Camera-type eye (tissue), 1 donor: Measurements from ENCODE around the gene ZNF485. TPM values are rescaled to one million over a fixed set of nuclear protein-coding genes. Genes with fewer than 3 reads are reported as not detected.

Source experiments
- total RNA-seq: library from RNA; depleted of rRNA; stranded (reverse); fragments of >200 nt; gene quantifications from one replicate; pipeline ENCODE4 v1.2.3, GENCODE V29; 2014

The ZNF485 gene
- total RNA-seq: 6.7 TPM

DNA sequence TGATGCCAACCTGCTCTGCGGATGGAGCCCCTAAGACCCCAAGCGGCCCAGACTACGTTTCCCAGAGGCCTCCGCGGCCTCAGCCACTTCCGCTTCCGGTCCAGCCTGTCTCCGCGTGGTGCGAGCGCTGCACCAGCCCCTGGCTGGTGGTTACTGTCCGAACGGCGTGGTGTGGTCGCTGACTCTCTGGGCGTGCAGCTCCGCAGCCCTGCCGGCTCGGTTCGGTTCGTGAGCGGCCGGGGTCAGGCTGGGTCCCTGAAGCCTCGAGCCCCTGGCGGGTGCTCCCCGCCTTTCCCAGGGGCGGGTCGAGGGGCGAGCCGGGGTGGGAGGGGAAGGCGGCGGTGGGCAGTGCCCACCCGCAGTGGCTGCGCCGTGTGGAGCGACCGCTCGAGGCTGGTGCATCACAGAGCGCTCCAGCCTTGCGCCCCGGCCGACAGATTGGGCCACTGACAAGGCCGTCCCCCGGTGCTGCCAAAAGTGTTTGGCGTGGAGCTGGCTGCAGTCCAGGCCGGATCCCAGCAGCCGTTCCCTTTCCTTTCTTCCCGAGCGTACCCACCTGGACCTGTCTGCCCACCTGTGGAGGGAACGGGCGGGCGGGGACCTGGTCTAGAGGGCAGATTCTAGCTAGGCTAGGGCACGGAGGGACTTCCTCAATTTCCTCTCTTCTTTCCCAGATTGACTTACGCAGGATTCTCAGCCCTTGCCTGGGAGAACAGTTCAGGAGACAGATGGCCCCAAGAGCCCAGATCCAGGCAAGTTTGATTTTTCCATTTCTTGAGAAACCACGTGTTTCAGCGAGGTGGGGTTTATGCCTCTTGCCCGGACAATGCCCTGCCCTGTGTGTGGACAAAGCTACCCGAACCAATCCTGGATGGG, at the start of gene ZNF485:
ZNF485 (plus strand) TSS at position 116 of the 876 bp plus-strand sequence; CDS start at position 729, 613 bp downstream.

DNA sequence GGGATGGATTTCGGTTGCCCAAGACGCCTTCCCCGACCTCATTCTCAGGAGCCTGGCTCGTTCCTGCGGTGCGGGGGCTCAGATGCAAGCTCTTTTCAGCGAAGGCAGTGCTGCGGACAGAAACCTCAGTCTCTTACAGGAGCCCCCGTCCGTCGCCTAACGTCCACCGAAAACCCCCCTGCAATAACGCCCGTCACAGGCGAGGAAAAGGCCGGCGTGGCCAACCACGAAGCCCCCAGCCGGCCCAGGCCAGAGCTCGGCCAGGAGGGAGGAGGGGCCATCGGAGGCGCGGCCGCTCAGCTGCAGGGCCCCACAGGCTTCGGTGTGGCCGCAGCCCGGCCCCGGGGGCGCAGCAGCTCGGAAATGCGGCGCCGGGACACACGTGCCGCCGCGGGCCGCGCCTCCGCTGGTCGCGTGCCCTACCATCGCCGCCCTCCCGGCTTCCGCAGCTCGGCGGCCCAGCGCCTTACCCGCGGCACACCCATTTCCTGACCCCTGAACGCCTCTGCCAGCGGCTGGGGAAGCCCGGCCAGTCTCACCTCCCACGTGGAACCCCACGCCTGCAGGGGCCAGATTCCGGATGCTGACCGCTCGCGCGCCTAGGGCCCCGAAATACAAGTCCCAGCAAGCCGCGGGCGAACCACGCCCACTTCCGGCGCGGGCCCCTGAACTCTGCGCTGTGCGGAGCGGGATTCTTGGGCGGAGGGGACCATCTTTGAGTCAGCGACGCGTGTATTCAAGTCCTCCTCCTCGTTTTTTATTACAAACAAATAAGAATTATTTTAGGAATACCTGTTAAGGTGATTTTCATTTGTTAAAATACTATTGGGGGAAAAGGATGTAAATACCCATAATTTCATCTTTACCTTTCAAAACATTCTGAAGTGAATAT, 32.0 kb upstream of the ZNF485 start, which contains the start of gene ZNF239:
ZNF239 (minus strand) TSS at position 616 of the 892 bp plus-strand sequence. CDS start 16,537 bp downstream, outside the sequence.

DNA sequence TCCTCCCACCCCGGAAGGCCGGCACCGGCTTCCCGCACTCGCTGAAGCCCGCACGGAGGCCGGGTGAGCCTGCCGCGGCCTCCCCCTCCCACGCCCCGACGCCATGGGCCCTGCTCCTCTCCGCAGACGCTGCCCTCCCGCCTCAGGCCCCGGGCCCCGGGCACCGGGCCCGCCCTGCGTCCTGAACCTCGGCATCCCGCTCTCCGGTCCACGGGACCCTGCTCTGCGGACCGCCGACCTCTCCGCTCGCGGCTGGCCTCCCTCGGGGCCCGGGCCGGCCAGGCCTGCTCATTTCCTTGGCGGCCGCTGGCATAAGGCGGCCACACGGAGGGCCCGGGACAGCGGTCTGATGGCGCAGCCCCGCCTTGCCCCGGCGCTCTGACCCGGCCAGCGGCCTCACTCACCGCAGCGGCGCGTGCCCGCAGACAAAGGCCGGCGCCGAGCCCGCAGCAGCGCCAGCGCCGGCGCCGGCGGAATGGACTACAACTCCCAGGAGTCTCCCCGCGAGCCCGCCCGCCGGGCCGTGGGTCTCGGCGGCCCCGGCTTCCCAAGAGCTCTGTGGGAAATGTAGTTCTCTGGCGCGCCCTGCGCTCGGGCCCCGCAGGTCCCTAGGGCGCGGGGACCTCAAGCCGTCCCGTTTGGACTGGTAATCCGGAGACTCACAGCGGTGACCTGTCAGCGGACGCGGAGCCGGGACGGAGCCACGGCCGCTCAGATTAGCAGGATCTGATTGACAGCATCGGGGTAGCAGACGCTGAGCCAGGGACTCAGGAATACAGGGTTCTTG, 42.4 kb downstream of the ZNF485 start, which contains the start of gene ZNF32:
ZNF32 (minus strand) TSS at position 484 of the 787 bp plus-strand sequence. CDS start 2,748 bp downstream, outside the sequence.

Other genes with a start within 250 kb of the ZNF485 start
- not detected for gene FXYD4, start 234.8 kb upstream of the ZNF485 start, total RNA-seq
- 171 TPM for gene HNRNPF, start 197.3 kb upstream of the ZNF485 start, total RNA-seq
- 19.3 TPM for gene ZNF487, start 169.3 kb upstream of the ZNF485 start, total RNA-seq
- 11.5 TPM for gene ZNF239, start 31.8 kb upstream of the ZNF485 start, total RNA-seq
- gene ZNF32, start 42.4 kb downstream of the ZNF485 start, total RNA-seq: 51.3 TPM